Pancreas (tissue), 10 donors: ENCODE data around the gene HAGHL. TPM values are rescaled to one million over a fixed set of nuclear protein-coding genes. Genes with fewer than 3 reads are reported as not detected.

Experiments used
- ATAC-seq, 4 donors: fragments of 200-7000 bp; cut with Tn5 transposase; one replicate each; pipeline versions ENCODE4 v1.8.0 to v1.9.1; 2020; ENCODE audit warnings: mild to moderate bottlenecking in 4 of 4, moderate library complexity in 4 of 4
- DNase-seq, 6 donors: peaks; one replicate each; pipeline ENCODE4 v3.0.0-alpha.2; 2020
- FAIRE-seq: peaks from 2 replicates; lab custom pipeline; 2012; peaks lifted over from hg19 to GRCh38; lab: Jason Lieb, UNC
- H3K27ac ChIP-seq, 4 donors: fragments of 200-600 bp; sonication (generic); 1 replicate in 3 of 4; 2 replicates in 1 of 4; pipeline versions ENCODE4 v1.5.0 to v1.8.0; 2020
- H3K27me3 ChIP-seq, 4 donors: fragments of 200-600 bp; one replicate each; pipeline ENCODE4 v1.8.0; 2021
- H3K36me3 ChIP-seq, 3 donors: fragments of 200-600 bp; sonication (generic) in 1 of 3; one replicate each; pipeline versions ENCODE4 v1.5.0 to v1.8.0; 2020 to 2021
- H3K4me1 ChIP-seq, 3 donors: fragments of 200-600 bp; one replicate each; pipeline ENCODE4 v1.8.0; 2021
- H3K4me3 ChIP-seq, 4 donors: fragments of 200-600 bp; sonication (generic) in 2 of 4; one replicate each; pipeline versions ENCODE4 v1.5.0 to v1.8.0; 2020 to 2021
- H3K9me3 ChIP-seq, 4 donors: fragments of 200-600 bp; one replicate each; pipeline ENCODE4 v1.8.0; 2021
- CTCF ChIP-seq, 4 donors: fragments of 200-600 bp; sonication (generic) in 3 of 4; IDR thresholded peaks; one replicate each; pipeline versions ENCODE4 v1.5.0 to v1.8.0; 2021; ENCODE audit warnings: antibody characterized with exemption in 4 of 4
- WGBS, 2 donors: extraction: QIAGEN DNeasy Blood & Tissue Kit; methylation state at CpG; one replicate each; pipeline ENCODE4 v1.1.7; 2013; 5-methylcytosine and 5-hydroxymethylcytosine counted together
- intact Hi-C, 3 donors: fragments of 100-400 bp; cut with DNase I; formaldehyde crosslinking; loops; one replicate each; pipeline versions ENCODE4 v1.11.1 to v1.14.2; 2022
- polyA plus RNA-seq, 2 donors: library from polyadenylated mRNA; stranded (reverse); fragments of 200-250 nt; gene quantifications; one replicate each; pipeline ENCODE4 v1.2.3, GENCODE V29; 2013
- total RNA-seq, 6 donors: library from RNA; stranded (reverse); fragmentation: NEBNext Ultra II Directional in 4 of 6; extraction: Animal tissue kit (Norgen Biotek cat#: 25700) in 4 of 6; gene quantifications; one replicate each; pipeline versions ENCODE4 v1.2.1 to v1.2.4, GENCODE V29; 2021 to 2023
- donor health status: healthy with polysubstance abuse.
- donor health status: DM: no; HTN: no; CAD: no; lungs with moderate emphysema.
- donor health status: DM: no; HTN: no; CAD: no.
- donor health status: control.
- donor health status: control.
- donor health status: Bipolar disorder and iron deficiency.
- donor health status: DM: yes; HTN: yes; CAD: no.
- donor health status: DM: no; HTN: no; CAD: no.
- donor health status: DM: no; HTN: no; CAD: no.
- donor health status: DM: yes; HTN: yes; CAD: no.

HAGHL gene
- total and polyA plus RNA-seq, 8 donors = 0.47 to 17.5 (median 1.6) TPM

GRCh38 chr16:732936-733335 is 6.0 kb downstream of the HAGHL start:
- no peak for FAIRE-seq
- no peak for ATAC-seq
- intact Hi-C loops = no loop called here
- H3K36me3 ChIP-seq = peaks cover 0 to 38% (median 0%) of the 10 kb centered on the region in 3 donors
- H3K27me3 ChIP-seq = no peaks in the 10 kb centered on the region
- TF ChIP-seq CTCF (IDR thresholded peaks at IDR 0.05) = no peak
- 88 to 94% methylated on average over 13 of the region's 13 CpGs for WGBS, 2 donors
- DNase-seq = peak in 3 of 6 donors; percentile 7 to 69 (median 13)
- no peaks in the 10 kb centered on the region for H3K9me3 ChIP-seq
- peaks cover under 1 to 7% (median 5%) of the 10 kb centered on the region in 3 donors for H3K4me1 ChIP-seq
- H3K27ac ChIP-seq = no peak overlapping the region
- no peak overlapping the region for H3K4me3 ChIP-seq

GRCh38 chr16:733382-734207 is 6.7 kb downstream of the HAGHL start:
- Histone ChIP-seq H3K9me3 (no peaks in the 10 kb centered on the region), H3K27me3 (no peaks in the 10 kb centered on the region), H3K36me3 (peaks cover 0 to 40% (median 0%) of the 10 kb centered on the region in 3 donors), H3K27ac (no peak overlapping the region), H3K4me1 (peaks cover 0 to under 1% (median under 1%) of the 10 kb centered on the region in 3 donors), H3K4me3 (no peak overlapping the region)
- FAIRE-seq (no peak), ATAC-seq (no peak), DNase-seq (peak in 5 of 6 donors; percentile 12 to 71 (median 40))
- TF ChIP-seq CTCF (IDR thresholded peaks at IDR 0.05) = no peak
- WGBS, 2 donors = 88 to 90% methylated on average over 33 to 34 of the region's 34 CpGs
- intact Hi-C loops = no loop called here

DNA sequence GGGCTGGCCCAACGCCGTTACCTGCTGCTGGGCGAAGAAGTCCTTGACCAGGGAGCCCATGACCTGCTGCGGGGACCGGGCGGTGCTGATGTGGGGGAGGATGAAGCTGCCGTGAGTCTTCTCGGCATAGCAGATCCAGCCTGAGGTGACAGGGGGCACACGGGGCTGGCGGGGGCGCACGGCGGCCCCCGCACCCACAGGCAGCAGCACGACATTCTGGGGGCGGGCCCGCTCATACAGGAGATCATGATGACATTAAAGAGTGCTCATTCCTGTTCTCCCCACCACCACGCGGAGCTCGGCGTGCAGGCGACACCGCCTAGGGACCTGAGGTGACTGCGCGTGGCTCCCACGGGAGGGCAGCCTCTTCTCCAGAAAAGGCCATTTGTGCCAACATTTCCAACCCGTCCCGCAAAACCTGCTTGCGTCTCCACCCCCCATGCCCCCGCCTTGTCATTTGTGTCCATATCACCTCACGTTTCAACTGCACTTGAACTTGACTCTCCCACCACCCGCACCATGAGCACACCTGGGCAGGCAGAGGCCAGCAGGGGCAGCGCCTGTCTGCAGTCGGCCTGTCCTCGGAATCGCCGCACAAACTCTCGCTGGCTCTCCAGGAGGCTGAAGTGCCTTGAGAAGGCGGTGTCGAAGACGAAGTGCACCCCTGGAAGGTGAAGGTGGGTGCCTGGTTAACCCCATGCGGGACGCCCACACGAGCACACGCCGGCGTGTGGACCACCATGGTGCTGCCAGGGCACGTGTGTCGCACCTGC is 7.5 kb downstream of the HAGHL start:
- Histone ChIP-seq H3K4me3 (no peak overlapping the region), H3K9me3 (no peaks in the 10 kb centered on the region), H3K27ac (no peak overlapping the region), H3K4me1 (no peaks in the 10 kb centered on the region), H3K27me3 (no peaks in the 10 kb centered on the region), H3K36me3 (peaks cover 0 to 40% (median 0%) of the 10 kb centered on the region in 3 donors)
- intact Hi-C loops = no loop called here
- DNase-seq (peak in 2 of 6 donors; percentile 14 to 67), FAIRE-seq (no peak), ATAC-seq (no peak)
- 90 to 94% methylated on average over 46 to 49 of the region's 49 CpGs for WGBS, 2 donors
- no peak for TF ChIP-seq CTCF (IDR thresholded peaks at IDR 0.05)

GRCh38 chr16:734981-735881 is 8.3 kb downstream of the HAGHL start:
- FAIRE-seq (no peak), ATAC-seq (no peak), DNase-seq (peak in 1 of 6 donors; percentile 67)
- Histone ChIP-seq H3K27ac (no peak overlapping the region), H3K27me3 (no peaks in the 10 kb centered on the region), H3K4me3 (no peak overlapping the region), H3K36me3 (peaks cover 0 to 40% (median 0%) of the 10 kb centered on the region in 3 donors), H3K4me1 (peaks cover 5 to 7% (median 7%) of the 10 kb centered on the region in 3 donors), H3K9me3 (no peaks in the 10 kb centered on the region)
- intact Hi-C loops = no loop called here
- WGBS, 2 donors = 93 to 95% methylated on average over 25 of the region's 25 CpGs
- TF ChIP-seq CTCF (IDR thresholded peaks at IDR 0.05) = no peak
